HG02610 (cell line): ENCODE measurements around the gene RUNX2.
A peak's percentile ranks its signal among the peaks of the same experiment; 100 is the strongest.
"Not testable (repeated sequence)": the region's sequence is repeated elsewhere in the genome, so short reads cannot be mapped to it uniquely, and the experiment has no call there.

Experiments used
- ATAC-seq: cut with Tn5 transposase; IDR thresholded peaks from one replicate; pipeline ENCODE4 v1.9.1; 2021; ENCODE audit warnings: mild to moderate bottlenecking, moderate library complexity; ENCODE audit not compliant: unreplicated experiment

RUNX2 gene

GRCh38 chr6:45658958-45659357, 330.8 kb downstream of the RUNX2 start:
- no peak for ATAC-seq

- no peak for ATAC-seq
Measured at GRCh38 chr6:45661661-45662060, 333.5 kb downstream of the RUNX2 start.

- ATAC-seq = no peak
Measured at GRCh38 chr6:45663251-45664221, 335.4 kb downstream of the RUNX2 start.

GRCh38 chr6:45664707-45665106, 336.6 kb downstream of the RUNX2 start:
- no peak for ATAC-seq

- ATAC-seq = no peak
Measured at GRCh38 chr6:45665859-45666258, 337.7 kb downstream of the RUNX2 start.

- no peak for ATAC-seq
Measured at GRCh38 chr6:45666846-45667245, 338.7 kb downstream of the RUNX2 start.

- no peak for ATAC-seq
Measured at GRCh38 chr6:45667300-45667699, 339.2 kb downstream of the RUNX2 start.

- ATAC-seq = no peak
Measured at GRCh38 chr6:45667766-45668165, 339.6 kb downstream of the RUNX2 start.

GRCh38 chr6:45668705-45669104, 340.6 kb downstream of the RUNX2 start:
- ATAC-seq = no peak

- not testable (repeated sequence) for ATAC-seq
Measured at GRCh38 chr6:45673167-45673566, 345.0 kb downstream of the RUNX2 start.

- not testable (repeated sequence) for ATAC-seq
Measured at GRCh38 chr6:45675166-45675565, 347.0 kb downstream of the RUNX2 start.

- ATAC-seq = no peak
Measured at GRCh38 chr6:45675634-45676033, 347.5 kb downstream of the RUNX2 start.

GRCh38 chr6:45676380-45676779, 348.2 kb downstream of the RUNX2 start:
- no peak for ATAC-seq

- ATAC-seq = peak; percentile 49
Measured at GRCh38 chr6:45677381-45678284, 349.5 kb downstream of the RUNX2 start.

- no peak for ATAC-seq
Measured at GRCh38 chr6:45678285-45678607, 350.1 kb downstream of the RUNX2 start.

- no peak for ATAC-seq
Measured at GRCh38 chr6:45679163-45679562, 351.0 kb downstream of the RUNX2 start.

GRCh38 chr6:45679631-45680030, 351.5 kb downstream of the RUNX2 start:
- ATAC-seq = no peak

- peak; percentile 95 for ATAC-seq
Measured at GRCh38 chr6:45681860-45682511, 353.9 kb downstream of the RUNX2 start.

- no peak for ATAC-seq
Measured at GRCh38 chr6:45684476-45684875, 356.3 kb downstream of the RUNX2 start.

GRCh38 chr6:45685076-45685475, 356.9 kb downstream of the RUNX2 start:
- no peak for ATAC-seq
